GM12878 (cell line): ENCODE results near the gene TES. TPM values are rescaled to one million over a fixed set of nuclear protein-coding genes. Genes with fewer than 3 reads are reported as not detected.

Experiments used
- ATAC-seq: fragments of 200-7000 bp; cut with Tn5 transposase; 3 replicates; pipeline ENCODE4 v1.9.1; 2020; ENCODE audit warnings: mild to moderate bottlenecking, moderate library complexity
- BruUV-seq: library from RNA; stranded (reverse); fragments of 400-500 nt; replicated peaks from 2 replicates; lab custom pipeline; 2021; lab: Mats Ljungman, UMichigan
- CTCF ChIA-PET: fragments of 300-600 bp; sonication (Branson Sonifier 250); formaldehyde crosslinking; extraction: SDS; loops from one replicate; lab custom pipeline; 2021; ENCODE audit warnings: inconsistent platforms; lab: Yijun Ruan, JAX
- POLR2A ChIA-PET: fragments of 350-600 bp; formaldehyde crosslinking; extraction: SDS; loops from one replicate; lab custom pipeline; 2021; ENCODE audit warnings: inconsistent platforms; lab: Charles Lee
- RAD21 ChIA-PET: fragments of 300-600 bp; sonication (Branson Sonifier 250); formaldehyde crosslinking; loops from one replicate; lab custom pipeline; 2023; ENCODE audit warnings: antibody characterized with exemption; ENCODE audit not compliant: unreplicated experiment; lab: Charles Lee
- SMC1A ChIA-PET: fragments of 300-600 bp; sonication (Branson Sonifier 250); formaldehyde crosslinking; loops from one replicate; lab custom pipeline; 2023; ENCODE audit not compliant: unreplicated experiment, uncharacterized antibody; lab: Charles Lee
- DNase-seq: peaks from one replicate; pipeline ENCODE4 v3.0.0-alpha.2; 2011; ENCODE audit warnings: low read depth, low spot score
- FAIRE-seq: peaks from 3 replicates; lab custom pipeline; 2011; peaks lifted over from hg19 to GRCh38; lab: Jason Lieb, UNC
- H2AFZ ChIP-seq: 2 replicates; pipeline ENCODE4 v1.6.0; 2011; ENCODE audit warnings: low read depth, low read length, control low read depth; ENCODE audit not compliant: control insufficient read depth
- H3K27ac ChIP-seq: 2 replicates; pipeline ENCODE4 v1.5.1; 2011; ENCODE audit warnings: control low read depth; ENCODE audit not compliant: control insufficient read depth, insufficient read depth
- H3K27me3 ChIP-seq, 2 experiments: replicated peaks in 1 of 2; 2 replicates each; pipeline versions ENCODE4 v1.6.0 to v1.6.1; 2011; ENCODE audit warnings: low read length in 1 of 2; ENCODE audit not compliant: control insufficient read depth in 2 of 2, insufficient read depth in 2 of 2
- H3K36me3 ChIP-seq, 2 experiments: 2 replicates each; pipeline ENCODE4 v1.5.1; 2011; ENCODE audit warnings: low read length in 1 of 2; ENCODE audit not compliant: control insufficient read depth in 2 of 2, insufficient read depth in 2 of 2
- H3K4me1 ChIP-seq: 2 replicates; pipeline ENCODE4 v1.6.1; 2011; ENCODE audit warnings: mild to moderate bottlenecking, low read length, moderate library complexity, mixed read lengths; ENCODE audit not compliant: control insufficient read depth, insufficient read depth
- H3K4me2 ChIP-seq: 2 replicates; pipeline ENCODE4 v1.6.0; 2011; ENCODE audit warnings: control low read depth; ENCODE audit not compliant: control insufficient read depth, insufficient read depth
- H3K4me3 ChIP-seq: fragments of 200-600 bp; sonication (generic); 2 replicates; pipeline ENCODE4 v1.5.1; 2016
- H3K79me2 ChIP-seq: 2 replicates; pipeline ENCODE4 v1.6.0; 2011; ENCODE audit warnings: low read length; ENCODE audit not compliant: control insufficient read depth, insufficient read depth
- H3K9ac ChIP-seq: 2 replicates; pipeline ENCODE4 v1.8.0; 2011; ENCODE audit warnings: low read length, control low read depth, mixed read lengths; ENCODE audit not compliant: control insufficient read depth, insufficient read depth
- H3K9me3 ChIP-seq: replicated peaks from 3 replicates; pipeline ENCODE4 v1.5.1; 2011; ENCODE audit warnings: mild to moderate bottlenecking, low read length; ENCODE audit not compliant: control insufficient read depth, insufficient read depth
- H4K20me1 ChIP-seq: 2 replicates; pipeline ENCODE4 v1.6.0; 2011; ENCODE audit not compliant: control insufficient read depth, insufficient read depth
- ATF7 ChIP-seq: fragments of 450-650 bp; IDR thresholded peaks from 2 replicates; pipeline ENCODE4 v1.6.1; 2016; ENCODE audit warnings: low read depth, mild to moderate bottlenecking
- BHLHE40 ChIP-seq, 2 experiments: fragments of 450-650 bp in 1 of 2; IDR thresholded peaks; 2 replicates each; pipeline ENCODE4 v1.6.1; 2011 to 2017; ENCODE audit warnings: low read depth in 2 of 2, borderline replicate concordance in 1 of 2, improper control_type of control experiment in 1 of 2, low read length in 1 of 2, mild to moderate bottlenecking in 1 of 2
- CBFB ChIP-seq: IDR thresholded peaks from 2 replicates; pipeline ENCODE4 v1.6.1; 2016; ENCODE audit warnings: antibody characterized with exemption, low read depth
- CBX5 ChIP-seq: sonication (generic); IDR thresholded peaks from 2 replicates; pipeline ENCODE4 v1.6.1; 2016; ENCODE audit warnings: low read depth, moderate library complexity, mild to moderate bottlenecking, inconsistent platforms
- EED ChIP-seq: sonication (generic); IDR thresholded peaks from 2 replicates; pipeline ENCODE4 v1.6.1; 2016; ENCODE audit warnings: antibody characterized with exemption, low read depth
- NFYB ChIP-seq: IDR thresholded peaks from 2 replicates; pipeline ENCODE4 v1.6.1; 2011; ENCODE audit warnings: low read depth, mild to moderate bottlenecking, low read length, improper control_type of control experiment, moderate library complexity; ENCODE audit not compliant: insufficient read depth
- NR2C1 ChIP-seq: fragments of 450-650 bp; IDR thresholded peaks from 2 replicates; pipeline ENCODE4 v1.6.1; 2017; ENCODE audit warnings: antibody characterized with exemption, mild to moderate bottlenecking, moderate library complexity
- NR2F1 ChIP-seq: fragments of 450-650 bp; conservative IDR thresholded peaks from 2 replicates; pipeline ENCODE4 v1.6.1; 2017; ENCODE audit warnings: mild to moderate bottlenecking
- NRF1 ChIP-seq: conservative IDR thresholded peaks from 2 replicates; pipeline ENCODE4 v1.6.1; 2011; ENCODE audit warnings: mild to moderate bottlenecking, low read depth, low read length, improper control_type of control experiment
- WGBS: methylation state at CpG from one replicate; pipeline ENCODE4 v1.1.6; 2016; ENCODE audit warnings: low lambda C conversion rate; ENCODE audit not compliant: insufficient replicate concordance, insufficient coverage; ENCODE audit errors: missing lambda C conversion rate; 5-methylcytosine and 5-hydroxymethylcytosine counted together
- in situ Hi-C: fragments of 300-500 bp; cut with MboI; formaldehyde crosslinking; loops from 9 replicates; pipeline ENCODE4 v1.14.3; 2018; ENCODE audit warnings: mixed read lengths
- intact Hi-C: fragments of 100-400 bp; cut with micrococcal nuclease; formaldehyde crosslinking; loops from one replicate; pipeline ENCODE4 v1.14.2; 2022; ENCODE audit not compliant: unreplicated experiment
- polyA plus RNA-seq, 11 experiments: library from polyadenylated mRNA; depleted of rRNA in 4 of 11; unstranded in 6 of 11; stranded (reverse) in 5 of 11; fragments of >200 nt; fragmentation: Nextera tagmentation in 4 of 11; fragmentation: Illumina TruSeq in 1 of 11; extraction: Ambion mirVana in 4 of 11; extraction: Trizol in 1 of 11; gene quantifications; 1 replicate in 1 of 11; 2 replicates in 10 of 11; pipeline versions ENCODE4 v1.2.1 to v1.2.3, GENCODE V29; 2011 to 2016; ENCODE audit warnings: inconsistent platforms in 2 of 11, missing spikeins in 2 of 11, low read depth in 1 of 11
- total RNA-seq, 4 experiments: library from RNA; depleted of rRNA in 3 of 4; stranded (reverse); fragments of >200 nt in 3 of 4; fragmentation: Illumina TruSeq in 1 of 4; extraction: Trizol in 1 of 4; gene quantifications; 2 replicates each; pipeline versions ENCODE4 v1.2.1 to v1.2.3, GENCODE V29; 2013 to 2021
- TF ChIP-seq, protein P1 (sequence below): IDR thresholded peaks from 2 replicates; pipeline ENCODE4 v1.6.1; 2011; ENCODE audit warnings: borderline replicate concordance, low read depth, mild to moderate bottlenecking, moderate library complexity, low read length; ENCODE audit not compliant: insufficient read depth, poor library complexity, severe bottlenecking

TES gene
- total and polyA plus RNA-seq, 10 of the 15 experiments (the other 5 are each of a cell fraction or from before 2014, with no cell fraction given), result 31.2 to 77.5 (median 59.2) TPM

DNA sequence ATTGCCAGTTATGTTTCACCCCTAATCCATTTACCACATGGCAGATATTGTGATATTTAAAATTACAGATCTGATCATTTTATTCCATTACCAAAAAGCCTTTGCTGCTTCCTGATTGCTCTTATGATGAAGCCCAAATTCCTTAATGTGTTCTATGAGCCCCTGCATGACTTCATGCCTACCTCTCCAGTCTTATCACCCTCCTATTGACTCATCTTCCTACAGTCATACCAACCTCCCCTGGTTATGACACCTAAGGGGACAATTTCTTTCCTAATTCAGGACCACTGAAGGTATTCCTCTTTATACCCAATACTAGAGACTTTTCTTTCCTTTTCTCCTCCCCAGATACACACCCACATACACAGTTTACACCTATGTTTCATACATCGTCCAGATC is 36.0 kb downstream of the TES start:
- Histone ChIP-seq H4K20me1 (no peaks in the 10 kb centered on the region), H3K4me3 (no peak overlapping the region), H3K9ac (no peak overlapping the region), H3K79me2 (no peaks in the 10 kb centered on the region; the same call in 1 of the 2 replicates), H3K4me1 (no peaks in the 10 kb centered on the region), H2AFZ (no peak overlapping the region), H3K9me3 (peaks cover 9% of the 10 kb centered on the region; the same call in 2 of the 3 replicates), H3K27ac (no peak overlapping the region), H3K27me3 (no peaks in the 10 kb centered on the region), H3K36me3 (peaks cover 5 to 14% of the 10 kb centered on the region in 2 experiments), H3K4me2 (no peak overlapping the region)
- intact Hi-C loops (no loop called here), in situ Hi-C loops (no loop called here)
- RAD21 ChIA-PET, result no interaction called here
- BruUV-seq, result no TSS peak
- ATAC-seq (no peak), DNase-seq (no peak), FAIRE-seq (no peak)
- CTCF ChIA-PET, result interaction anchor here (0.6 kb wide), 1 partner anchor 11 kb away, joined by 3 read pairs; no protein-coding TSS in a partner anchor
- POLR2A ChIA-PET, result no interaction called here
- 89% methylated on average over 1 of the region's 1 CpG for whole genome bisulfite sequencing
- no peak for TF ChIP-seq NR2C1
- no peak for TF ChIP-seq BHLHE40 (IDR thresholded peaks at IDR 0.05; ENCODE audit: borderline replicate concordance in 1 of 2, low read depth in 2 of 2, low read length in 1 of 2)
- TF ChIP-seq ATF7, result no peak
- TF ChIP-seq NFYB, result no peak
- TF ChIP-seq NR2F1, result no peak
- no peak for TF ChIP-seq CBFB
- no peak for TF ChIP-seq CBX5
- TF ChIP-seq, protein P1, sequence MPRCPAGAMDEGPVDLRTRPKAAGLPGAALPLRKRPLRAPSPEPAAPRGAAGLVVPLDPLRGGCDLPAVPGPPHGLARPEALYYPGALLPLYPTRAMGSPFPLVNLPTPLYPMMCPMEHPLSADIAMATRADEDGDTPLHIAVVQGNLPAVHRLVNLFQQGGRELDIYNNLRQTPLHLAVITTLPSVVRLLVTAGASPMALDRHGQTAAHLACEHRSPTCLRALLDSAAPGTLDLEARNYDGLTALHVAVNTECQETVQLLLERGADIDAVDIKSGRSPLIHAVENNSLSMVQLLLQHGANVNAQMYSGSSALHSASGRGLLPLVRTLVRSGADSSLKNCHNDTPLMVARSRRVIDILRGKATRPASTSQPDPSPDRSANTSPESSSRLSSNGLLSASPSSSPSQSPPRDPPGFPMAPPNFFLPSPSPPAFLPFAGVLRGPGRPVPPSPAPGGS, result no peak
- TF ChIP-seq NRF1, result no peak
- TF ChIP-seq EED, result no peak
- SMC1A ChIA-PET, result no interaction called here
